Pancreas (tissue), 10 donors: ENCODE measurements around the gene KCNAB3. TPM values are rescaled to one million over a fixed set of nuclear protein-coding genes. Genes with fewer than 3 reads are reported as not detected.
A peak's percentile ranks its signal among the peaks of the same experiment; 100 is the strongest.

Source experiments
- ATAC-seq, 4 donors: fragments of 200-7000 bp; cut with Tn5 transposase; one replicate each; pipeline versions ENCODE4 v1.8.0 to v1.9.1; 2020; ENCODE audit warnings: mild to moderate bottlenecking in 4 of 4, moderate library complexity in 4 of 4
- DNase-seq, 6 donors: peaks; one replicate each; pipeline ENCODE4 v3.0.0-alpha.2; 2020
- FAIRE-seq: peaks from 2 replicates; lab custom pipeline; 2012; peaks lifted over from hg19 to GRCh38; lab: Jason Lieb, UNC
- H3K27ac ChIP-seq, 4 donors: fragments of 200-600 bp; sonication (generic); 1 replicate in 3 of 4; 2 replicates in 1 of 4; pipeline versions ENCODE4 v1.5.0 to v1.8.0; 2020
- H3K27me3 ChIP-seq, 4 donors: fragments of 200-600 bp; one replicate each; pipeline ENCODE4 v1.8.0; 2021
- H3K36me3 ChIP-seq, 3 donors: fragments of 200-600 bp; sonication (generic) in 1 of 3; one replicate each; pipeline versions ENCODE4 v1.5.0 to v1.8.0; 2020 to 2021
- H3K4me1 ChIP-seq, 3 donors: fragments of 200-600 bp; one replicate each; pipeline ENCODE4 v1.8.0; 2021
- H3K4me3 ChIP-seq, 4 donors: fragments of 200-600 bp; sonication (generic) in 2 of 4; one replicate each; pipeline versions ENCODE4 v1.5.0 to v1.8.0; 2020 to 2021
- H3K9me3 ChIP-seq, 4 donors: fragments of 200-600 bp; one replicate each; pipeline ENCODE4 v1.8.0; 2021
- CTCF ChIP-seq, 4 donors: fragments of 200-600 bp; sonication (generic) in 3 of 4; IDR thresholded peaks; one replicate each; pipeline versions ENCODE4 v1.5.0 to v1.8.0; 2021; ENCODE audit warnings: antibody characterized with exemption in 4 of 4
- WGBS, 2 donors: extraction: QIAGEN DNeasy Blood & Tissue Kit; methylation state at CpG; one replicate each; pipeline ENCODE4 v1.1.7; 2013; 5-methylcytosine and 5-hydroxymethylcytosine counted together
- intact Hi-C, 3 donors: fragments of 100-400 bp; cut with DNase I; formaldehyde crosslinking; loops; one replicate each; pipeline versions ENCODE4 v1.11.1 to v1.14.2; 2022
- polyA plus RNA-seq, 2 donors: library from polyadenylated mRNA; stranded (reverse); fragments of 200-250 nt; gene quantifications; one replicate each; pipeline ENCODE4 v1.2.3, GENCODE V29; 2013
- total RNA-seq, 6 donors: library from RNA; stranded (reverse); fragmentation: NEBNext Ultra II Directional in 4 of 6; extraction: Animal tissue kit (Norgen Biotek cat#: 25700) in 4 of 6; gene quantifications; one replicate each; pipeline versions ENCODE4 v1.2.1 to v1.2.4, GENCODE V29; 2021 to 2023
- donor health status: healthy with polysubstance abuse.
- donor health status: DM: no; HTN: no; CAD: no; lungs with moderate emphysema.
- donor health status: DM: no; HTN: no; CAD: no.
- donor health status: control.
- donor health status: control.
- donor health status: Bipolar disorder and iron deficiency.
- donor health status: DM: yes; HTN: yes; CAD: no.
- donor health status: DM: no; HTN: no; CAD: no.
- donor health status: DM: no; HTN: no; CAD: no.
- donor health status: DM: yes; HTN: yes; CAD: no.

Gene KCNAB3
- total and polyA plus RNA-seq, 8 donors = 0.51 to 8.1 (median 1.4) TPM

DNA sequence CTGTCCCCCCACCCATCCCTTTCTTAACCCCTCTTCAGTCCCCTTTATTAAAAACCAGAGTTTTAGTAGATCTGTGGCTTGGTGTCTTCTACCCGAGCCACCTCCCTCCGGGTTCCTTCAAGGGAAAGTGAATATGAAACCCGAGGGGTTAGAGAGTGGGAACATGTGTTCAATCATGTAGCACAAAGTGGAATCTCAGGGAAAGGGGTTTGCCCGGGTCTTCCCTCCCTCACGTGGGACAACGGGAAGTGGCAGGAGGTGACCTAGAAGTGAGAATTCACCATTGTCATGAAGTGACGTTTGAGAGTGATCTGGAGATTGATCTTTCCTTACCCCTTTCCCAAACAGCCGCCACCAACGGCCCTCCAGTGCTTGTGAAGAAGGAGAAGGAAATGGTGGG is 18.5 kb downstream of the KCNAB3 start:
- Histone ChIP-seq H3K4me3 (no peak overlapping the region), H3K36me3 (peaks cover 0 to 48% (median 12%) of the 10 kb centered on the region in 3 donors), H3K27ac (no peak overlapping the region), H3K9me3 (no peaks in the 10 kb centered on the region), H3K4me1 (peaks cover 0 to 11% (median 6%) of the 10 kb centered on the region in 3 donors), H3K27me3 (no peaks in the 10 kb centered on the region)
- intact Hi-C loops = loop anchor here in 2 of 3 donors (5.0 kb wide), 2 partner anchors 76 to 81 kb away; no protein-coding TSS in a partner anchor
- ATAC-seq = no peak
- WGBS, 2 donors = 79 to 84% methylated on average over 9 of the region's 9 CpGs
- no peak for TF ChIP-seq CTCF (IDR thresholded peaks at IDR 0.05)
- DNase-seq = no peak
- FAIRE-seq = no peak

DNA sequence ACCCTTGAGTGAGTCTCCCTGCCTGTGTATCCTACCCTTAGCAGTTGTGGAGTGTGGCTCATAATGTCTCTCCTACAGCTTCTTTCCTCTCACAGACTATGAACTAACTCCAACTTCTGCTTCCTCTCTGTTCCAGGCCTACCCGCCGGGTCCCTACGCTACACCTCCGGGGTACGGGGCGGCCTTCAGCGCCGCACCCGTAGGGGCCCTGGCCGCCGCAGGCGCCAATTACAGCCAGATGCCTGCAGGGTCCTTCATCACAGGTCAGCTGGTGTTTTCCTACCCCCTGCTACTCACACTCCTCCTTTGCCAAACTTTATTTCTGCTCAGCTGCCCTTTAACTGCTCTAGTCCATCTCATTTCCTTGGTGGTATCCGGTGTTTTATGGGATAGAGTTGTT is 18.9 kb downstream of the KCNAB3 start:
- TF ChIP-seq CTCF (IDR thresholded peaks at IDR 0.05) = no peak
- FAIRE-seq (no peak), DNase-seq (no peak), ATAC-seq (no peak)
- Histone ChIP-seq H3K4me3 (no peak overlapping the region), H3K36me3 (peaks cover 0 to 50% (median 12%) of the 10 kb centered on the region in 3 donors), H3K27me3 (no peaks in the 10 kb centered on the region), H3K27ac (no peak overlapping the region), H3K4me1 (peaks cover 0 to 10% (median 6%) of the 10 kb centered on the region in 3 donors), H3K9me3 (no peaks in the 10 kb centered on the region)
- 91 to 97% methylated on average over 13 of the region's 13 CpGs for WGBS, 2 donors
- intact Hi-C loops = loop anchor here in 2 of 3 donors (5.0 kb wide), 2 partner anchors 77 to 82 kb away; no protein-coding TSS in a partner anchor

- Histone ChIP-seq H3K27me3 (no peaks in the 10 kb centered on the region), H3K4me3 (no peak overlapping the region), H3K9me3 (no peaks in the 10 kb centered on the region), H3K4me1 (peaks cover 0 to 9% (median 6%) of the 10 kb centered on the region in 3 donors), H3K36me3 (peaks cover 0 to 50% (median 12%) of the 10 kb centered on the region in 3 donors), H3K27ac (no peak overlapping the region)
- no peak for TF ChIP-seq CTCF (IDR thresholded peaks at IDR 0.05)
- ATAC-seq (no peak), FAIRE-seq (no peak), DNase-seq (no peak)
- 94 to 96% methylated on average over 15 of the region's 15 CpGs for WGBS, 2 donors
- intact Hi-C loops = loop anchor here in 2 of 3 donors (5.0 kb wide), 2 partner anchors 77 to 82 kb away; no protein-coding TSS in a partner anchor
Measured at GRCh38 chr17:7910281-7910680, 19.4 kb downstream of the KCNAB3 start.

DNA sequence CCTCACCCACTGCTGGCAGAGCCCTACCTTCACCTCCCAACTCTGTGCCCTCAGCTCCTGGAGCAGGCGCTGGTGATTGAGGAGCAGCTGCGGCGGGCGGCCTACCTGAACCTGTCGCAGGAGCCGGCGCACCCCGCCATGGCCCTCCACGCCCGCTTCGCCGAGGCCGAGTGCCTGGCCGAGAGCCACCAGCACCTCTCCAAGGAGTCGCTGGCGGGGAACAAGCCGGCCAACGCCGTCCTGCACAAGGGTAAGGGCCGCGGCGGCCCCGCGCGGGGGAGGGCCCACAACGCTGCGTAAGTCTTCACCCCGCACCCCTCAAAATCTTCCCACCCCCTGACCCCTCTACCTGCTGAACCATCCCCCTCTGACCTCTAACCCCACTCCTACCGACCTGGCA is 20.6 kb downstream of the KCNAB3 start:
- H3K4me3 ChIP-seq = no peak overlapping the region
- no peak for FAIRE-seq
- ATAC-seq = no peak
- no peak for TF ChIP-seq CTCF (IDR thresholded peaks at IDR 0.05)
- 94 to 97% methylated on average over 27 to 29 of the region's 29 CpGs for WGBS, 2 donors
- H3K27me3 ChIP-seq = no peaks in the 10 kb centered on the region
- no peaks in the 10 kb centered on the region for H3K9me3 ChIP-seq
- H3K27ac ChIP-seq = no peak overlapping the region
- DNase-seq = peak in 1 of 6 donors; percentile 69
- H3K4me1 ChIP-seq = no peaks in the 10 kb centered on the region
- H3K36me3 ChIP-seq = peaks cover 0 to 62% (median 18%) of the 10 kb centered on the region in 3 donors
- intact Hi-C loops = no loop called here
